Measurements from ENCODE around the gene ST8SIA2. TPM values are rescaled to one million over a fixed set of nuclear protein-coding genes. Genes with fewer than 3 reads are reported as not detected.

Gene ST8SIA2
- total RNA-seq, 2 experiments from 2014 or later: not detected

DNA sequence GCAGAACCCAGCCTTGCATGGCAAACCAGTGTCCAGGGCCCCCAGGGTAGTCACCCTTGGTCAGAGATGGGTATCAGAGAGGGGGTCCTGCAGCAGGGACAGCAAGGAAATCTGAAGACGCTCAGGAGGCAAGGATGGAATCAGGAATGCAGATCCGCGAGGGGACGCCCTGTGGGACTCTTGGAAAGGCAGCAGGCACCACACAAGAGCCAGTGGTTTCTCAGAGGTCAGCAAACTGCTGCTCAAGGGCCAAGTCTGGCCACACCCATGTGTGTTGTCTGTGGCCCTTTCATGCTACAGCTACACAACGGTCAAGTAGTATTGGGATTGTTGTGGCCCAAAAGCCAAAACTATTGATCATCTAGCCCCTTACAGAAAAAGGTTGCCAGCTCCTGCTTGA lies 69.7 kb downstream of the ST8SIA2 start:
- H3K27ac ChIP-seq (ENCODE audit: low read depth in 1 of 2, low read length in 2 of 2): no peak overlapping the region
- H3K4me3 Mint-ChIP-seq: no peak overlapping the region
- ChIA-PET CTCF (no interaction called here), POLR2A (no interaction called here)
- no peaks in the 10 kb centered on the region for H3K27me3 Mint-ChIP-seq
- TF ChIP-seq, protein P1, sequence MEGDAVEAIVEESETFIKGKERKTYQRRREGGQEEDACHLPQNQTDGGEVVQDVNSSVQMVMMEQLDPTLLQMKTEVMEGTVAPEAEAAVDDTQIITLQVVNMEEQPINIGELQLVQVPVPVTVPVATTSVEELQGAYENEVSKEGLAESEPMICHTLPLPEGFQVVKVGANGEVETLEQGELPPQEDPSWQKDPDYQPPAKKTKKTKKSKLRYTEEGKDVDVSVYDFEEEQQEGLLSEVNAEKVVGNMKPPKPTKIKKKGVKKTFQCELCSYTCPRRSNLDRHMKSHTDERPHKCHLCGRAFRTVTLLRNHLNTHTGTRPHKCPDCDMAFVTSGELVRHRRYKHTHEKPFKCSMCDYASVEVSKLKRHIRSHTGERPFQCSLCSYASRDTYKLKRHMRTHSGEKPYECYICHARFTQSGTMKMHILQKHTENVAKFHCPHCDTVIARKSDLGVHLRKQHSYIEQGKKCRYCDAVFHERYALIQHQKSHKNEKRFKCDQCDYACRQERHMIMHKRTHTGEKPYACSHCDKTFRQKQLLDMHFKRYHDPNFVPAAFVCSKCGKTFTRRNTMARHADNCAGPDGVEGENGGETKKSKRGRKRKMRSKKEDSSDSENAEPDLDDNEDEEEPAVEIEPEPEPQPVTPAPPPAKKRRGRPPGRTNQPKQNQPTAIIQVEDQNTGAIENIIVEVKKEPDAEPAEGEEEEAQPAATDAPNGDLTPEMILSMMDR (IDR thresholded peaks at IDR 0.05): no peak
- no peaks in the 10 kb centered on the region for H3K4me1 Mint-ChIP-seq (ENCODE audit: low read depth)
- intact Hi-C loops (cut with DNase I, micrococcal nuclease): no loop called here
- H3K9me3 Mint-ChIP-seq: no peaks in the 10 kb centered on the region
- no peak for ATAC-seq (ENCODE audit: poor library complexity)
- H3K27me3 ChIP-seq (ENCODE audit: control insufficient read depth in 1 of 2, insufficient read depth in 2 of 2, low read length in 2 of 2): no peaks in the 10 kb centered on the region
- H3K36me3 Mint-ChIP-seq (ENCODE audit: low read depth): no peaks in the 10 kb centered on the region
- no peaks in the 10 kb centered on the region for H3K36me3 ChIP-seq (ENCODE audit: insufficient read depth, low read length)
- H3K9me3 ChIP-seq (ENCODE audit: control insufficient read depth in 1 of 2, insufficient read depth in 1 of 2, low read length in 2 of 2): no peaks in the 10 kb centered on the region
- DNase-seq: no peak
- no peaks in the 10 kb centered on the region for H3K4me1 ChIP-seq (ENCODE audit: insufficient read depth, low read length)
- no peak overlapping the region for H3K4me3 ChIP-seq (ENCODE audit: low read length)
- no peak overlapping the region for H3K27ac Mint-ChIP-seq

DNA sequence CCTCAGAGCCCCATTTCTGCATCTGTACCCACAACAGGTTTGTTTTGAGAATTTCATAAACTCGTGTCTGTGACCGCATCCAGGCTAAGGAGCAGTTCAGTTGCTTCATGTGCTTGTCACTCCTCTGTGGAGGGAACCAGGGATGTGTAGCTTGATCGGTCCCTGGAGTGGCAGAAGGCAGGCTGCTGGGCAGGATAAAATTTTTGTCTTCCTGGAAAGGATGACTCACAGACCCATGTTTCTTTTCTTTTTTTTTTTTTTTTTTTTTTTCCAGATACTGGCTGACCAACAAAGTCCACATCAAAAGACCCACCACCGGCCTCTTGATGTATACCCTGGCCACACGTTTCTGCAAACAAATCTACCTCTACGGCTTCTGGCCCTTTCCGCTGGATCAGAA lies 70.1 kb downstream of the ST8SIA2 start:
- Histone ChIP-seq H3K4me3 (ENCODE audit: low read length) (no peak overlapping the region), H3K27ac (ENCODE audit: low read depth in 1 of 2, low read length in 2 of 2) (no peak overlapping the region), H3K4me1 (ENCODE audit: insufficient read depth, low read length) (no peaks in the 10 kb centered on the region), H3K9me3 (ENCODE audit: control insufficient read depth in 1 of 2, insufficient read depth in 1 of 2, low read length in 2 of 2) (no peaks in the 10 kb centered on the region), H3K36me3 (ENCODE audit: insufficient read depth, low read length) (no peaks in the 10 kb centered on the region), H3K27me3 (ENCODE audit: control insufficient read depth in 1 of 2, insufficient read depth in 2 of 2, low read length in 2 of 2) (no peaks in the 10 kb centered on the region)
- H3K4me3 Mint-ChIP-seq: no peak overlapping the region
- no peak overlapping the region for H3K27ac Mint-ChIP-seq
- H3K9me3 Mint-ChIP-seq: no peaks in the 10 kb centered on the region
- H3K36me3 Mint-ChIP-seq (ENCODE audit: low read depth): no peaks in the 10 kb centered on the region
- POLR2A ChIA-PET: no interaction called here
- H3K27me3 Mint-ChIP-seq: no peaks in the 10 kb centered on the region
- CTCF ChIA-PET: no interaction called here
- TF ChIP-seq, protein P1 (IDR thresholded peaks at IDR 0.05): no peak
- intact Hi-C loops (cut with DNase I, micrococcal nuclease): no loop called here
- DNase-seq: no peak
- no peaks in the 10 kb centered on the region for H3K4me1 Mint-ChIP-seq (ENCODE audit: low read depth)
- no peak for ATAC-seq (ENCODE audit: poor library complexity)

DNA sequence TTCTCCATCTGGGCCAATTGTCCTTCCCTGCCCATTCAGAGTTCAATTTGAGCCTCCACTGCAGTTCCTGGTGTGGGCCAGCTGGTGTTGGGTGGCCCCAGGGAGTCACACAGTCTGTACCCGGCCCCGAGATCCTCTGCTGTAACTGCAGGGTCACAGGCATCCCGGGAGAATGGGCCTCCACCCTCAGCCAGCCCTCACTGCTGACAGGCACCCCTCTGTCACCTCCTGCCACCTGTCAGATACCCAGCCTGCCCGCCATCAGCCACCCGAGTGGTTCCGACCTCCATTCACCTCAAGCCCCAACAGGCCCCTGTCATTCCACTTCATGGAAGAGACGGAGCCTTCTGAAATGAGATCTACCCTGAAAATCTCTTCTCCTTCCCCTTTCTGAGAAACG lies 73.2 kb downstream of the ST8SIA2 start:
- no peak overlapping the region for H3K27ac Mint-ChIP-seq
- ChIA-PET POLR2A (no interaction called here), CTCF (no interaction called here)

More for the DNA sequence above, 73.2 kb downstream of the ST8SIA2 start:
- no peaks in the 10 kb centered on the region for H3K9me3 ChIP-seq (ENCODE audit: control insufficient read depth in 1 of 2, insufficient read depth in 1 of 2, low read length in 2 of 2)
- no peak overlapping the region for H3K4me3 Mint-ChIP-seq
- H3K36me3 Mint-ChIP-seq (ENCODE audit: low read depth): no peaks in the 10 kb centered on the region
- TF ChIP-seq, protein P1 (IDR thresholded peaks at IDR 0.05): no peak
- no peak overlapping the region for H3K4me3 ChIP-seq (ENCODE audit: low read length)
- no peaks in the 10 kb centered on the region for H3K27me3 Mint-ChIP-seq
- no peaks in the 10 kb centered on the region for H3K9me3 Mint-ChIP-seq
- ATAC-seq (ENCODE audit: poor library complexity) (no peak), DNase-seq (no peak)
- H3K27ac ChIP-seq (ENCODE audit: low read depth in 1 of 2, low read length in 2 of 2): no peak overlapping the region
- no peaks in the 10 kb centered on the region for H3K36me3 ChIP-seq (ENCODE audit: insufficient read depth, low read length)
- H3K4me1 Mint-ChIP-seq (ENCODE audit: low read depth): no peaks in the 10 kb centered on the region
- intact Hi-C loops (cut with DNase I, micrococcal nuclease): no loop called here
- H3K4me1 ChIP-seq (ENCODE audit: insufficient read depth, low read length): no peaks in the 10 kb centered on the region
- H3K27me3 ChIP-seq (ENCODE audit: control insufficient read depth in 1 of 2, insufficient read depth in 2 of 2, low read length in 2 of 2): no peaks in the 10 kb centered on the region

Data from CD4-positive, alpha-beta T cell (primary cell).